ENCODE data around the gene NUDT4. TPM values are rescaled to one million over a fixed set of nuclear protein-coding genes. Genes with fewer than 3 reads are reported as not detected.
A peak's percentile ranks its signal among the peaks of the same experiment; 100 is the strongest.
"Not testable (repeated sequence)": the region's sequence is repeated elsewhere in the genome, so short reads cannot be mapped to it uniquely, and the experiment has no call there.

NUDT4 gene
- total RNA-seq, 1 experiment from 2014 or later: 24.6 TPM

GRCh38 chr12:93399183-93399863 is 21.6 kb downstream of the NUDT4 start:
- not testable (repeated sequence) for DNase-seq (ENCODE audit: low spot score)

GRCh38 chr12:93402333-93403311 is 24.9 kb downstream of the NUDT4 start:
- DNase-seq (ENCODE audit: low spot score): no peak

DNA sequence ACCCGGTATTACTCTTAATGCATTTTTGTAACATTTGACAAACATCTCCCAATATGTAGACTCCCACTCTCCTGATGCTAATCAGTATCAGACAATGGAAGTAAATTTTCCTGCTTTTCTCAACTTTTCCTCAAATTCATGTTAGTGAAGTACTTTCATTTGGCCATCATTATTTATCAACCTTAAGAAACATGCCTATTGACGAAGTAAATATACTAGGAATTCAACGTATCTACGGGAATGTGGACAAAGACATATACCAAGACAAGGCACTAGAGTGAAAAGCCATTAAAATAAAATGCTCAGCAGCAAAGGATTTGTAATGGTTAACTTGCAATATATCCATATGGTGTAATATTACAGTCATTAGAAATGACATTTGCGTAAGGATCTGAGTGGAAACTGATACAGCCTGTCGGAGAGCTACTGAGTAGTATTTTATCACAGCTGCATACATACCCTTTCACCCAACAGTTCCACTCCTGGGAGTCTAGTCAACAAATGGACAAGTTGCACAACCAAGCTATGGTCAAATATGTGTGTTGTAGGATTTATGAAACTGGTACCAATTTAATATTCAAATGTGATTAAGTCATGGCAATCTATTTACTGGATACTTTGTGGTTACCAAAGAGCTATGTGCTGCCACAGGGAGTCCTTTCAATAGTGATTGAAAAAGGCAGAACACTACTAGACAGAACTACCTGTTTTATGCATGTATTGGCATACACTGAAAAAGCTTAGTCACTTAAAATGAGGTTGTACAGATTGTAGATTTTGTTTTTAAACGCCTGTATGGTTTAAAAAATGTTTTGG is 26.5 kb downstream of the NUDT4 start:
- DNase-seq (ENCODE audit: low spot score): no peak

- no peak for DNase-seq (ENCODE audit: low spot score)
Measured at GRCh38 chr12:93404961-93405849, 27.5 kb downstream of the NUDT4 start.

DNA sequence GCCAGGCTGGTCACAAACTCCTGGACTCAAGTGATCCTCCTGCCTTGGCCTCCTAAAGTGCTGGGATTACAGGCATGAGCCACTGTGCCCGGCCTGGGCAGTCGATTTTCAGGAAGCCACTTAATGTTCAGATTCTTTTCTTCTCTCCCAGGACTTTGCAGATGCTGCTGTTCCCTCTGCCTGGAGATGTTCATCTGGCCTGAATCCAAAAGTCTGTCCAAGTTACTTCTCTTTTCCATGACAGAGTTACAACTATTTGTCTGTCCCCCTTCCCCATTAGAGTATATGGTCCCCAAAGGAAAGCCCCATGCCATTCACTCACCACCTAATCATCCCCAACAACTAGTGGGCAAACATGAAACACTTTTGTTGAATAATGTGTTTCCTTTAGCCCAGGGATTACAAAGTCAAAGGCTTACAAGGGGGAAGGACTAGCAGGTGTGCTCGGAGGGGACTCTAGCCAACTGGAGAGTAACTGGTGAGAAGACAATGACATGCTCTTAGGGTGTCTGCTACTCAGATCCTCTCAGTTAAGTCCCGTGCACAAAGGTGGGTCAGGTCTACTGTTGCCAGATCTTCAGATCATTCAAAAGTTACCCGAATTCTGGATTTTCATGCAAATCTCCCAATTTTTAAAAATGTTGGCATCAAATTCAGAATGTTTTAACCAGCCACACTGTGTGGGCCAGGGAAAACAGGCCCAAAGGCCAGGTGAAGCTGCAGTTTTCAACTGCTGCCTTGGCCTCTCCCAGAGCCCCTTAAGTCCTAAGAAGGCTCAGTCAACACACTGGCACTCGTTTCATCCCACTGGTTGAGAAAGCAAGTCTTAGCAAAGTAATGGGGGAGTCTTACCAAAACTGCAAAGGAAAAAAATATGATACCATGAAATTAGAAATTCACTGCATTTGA is 29.6 kb downstream of the NUDT4 start:
- no peak for DNase-seq (ENCODE audit: low spot score)

DNA sequence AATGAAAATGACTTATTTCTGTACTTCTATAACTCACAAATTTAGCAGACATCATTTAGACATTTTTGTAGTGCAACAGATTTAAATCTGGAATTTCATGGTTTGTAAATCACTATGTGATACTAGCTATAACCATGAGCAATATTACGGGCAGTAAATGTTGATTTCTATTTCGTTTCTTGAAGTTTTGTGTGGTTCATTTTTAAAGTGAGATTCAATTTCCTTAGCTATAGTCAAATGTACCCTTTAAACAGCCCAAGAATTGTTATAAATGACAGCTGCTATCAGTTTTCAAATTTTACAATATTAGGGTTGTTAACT is 30.2 kb downstream of the NUDT4 start:
- no peak for DNase-seq (ENCODE audit: low spot score)

DNA sequence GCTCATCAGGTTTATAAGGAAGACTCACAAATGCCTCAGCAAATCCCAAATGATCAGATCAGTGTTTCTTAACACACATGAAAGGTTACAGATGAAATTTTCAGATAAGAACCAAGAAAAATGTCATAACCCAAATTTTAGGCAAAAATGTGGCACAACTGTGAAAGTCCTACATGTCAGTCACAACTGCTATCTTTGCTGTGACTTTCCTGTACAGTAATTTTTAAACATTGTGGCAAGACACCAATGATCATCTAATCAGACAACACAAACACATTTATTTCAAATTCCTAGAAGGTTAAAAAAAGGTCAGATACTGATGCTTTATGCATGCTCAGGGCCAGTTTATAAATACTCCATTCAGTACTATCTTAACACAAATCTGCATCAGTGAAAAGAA is 31.1 kb downstream of the NUDT4 start:
- DNase-seq (ENCODE audit: low spot score): no peak

DNA sequence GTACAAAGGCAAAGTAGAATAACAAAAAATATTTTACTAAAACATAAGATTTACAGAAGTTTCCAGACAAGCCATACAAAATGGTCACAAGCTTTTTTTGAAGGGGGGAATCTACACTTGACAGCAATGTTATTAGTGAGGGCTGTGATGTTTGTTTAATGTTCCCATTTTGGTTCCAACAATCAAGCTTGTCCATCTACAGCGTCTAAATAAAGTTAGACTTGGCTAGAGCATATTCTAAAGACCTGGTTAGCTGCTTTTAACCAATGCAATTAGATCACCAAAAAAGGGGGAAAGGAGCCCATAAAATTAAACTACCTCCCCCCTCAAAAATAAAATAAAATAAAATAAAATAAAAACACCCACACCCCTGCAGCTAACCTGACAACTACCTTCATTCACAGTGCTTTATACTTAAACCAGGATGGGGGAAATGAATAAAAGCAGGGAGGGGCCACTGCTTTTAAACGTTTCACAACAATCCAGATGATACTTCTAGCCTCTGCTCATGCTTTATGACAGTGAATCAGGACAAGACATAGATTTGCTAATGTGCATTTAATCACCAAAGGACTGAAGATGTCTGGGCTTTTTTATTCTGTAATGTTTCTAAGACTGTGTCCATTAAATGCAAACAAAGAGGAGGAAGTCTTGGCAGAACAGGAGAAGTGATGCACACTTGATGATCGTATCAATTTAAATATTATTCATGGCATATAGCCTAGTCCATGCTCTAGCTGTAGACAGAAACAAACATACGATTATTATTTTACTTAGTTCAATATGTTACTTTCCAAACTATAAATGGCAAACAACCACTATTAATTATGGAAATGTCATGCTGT is 31.8 kb downstream of the NUDT4 start:
- DNase-seq (ENCODE audit: low spot score): not testable (repeated sequence)

DNA sequence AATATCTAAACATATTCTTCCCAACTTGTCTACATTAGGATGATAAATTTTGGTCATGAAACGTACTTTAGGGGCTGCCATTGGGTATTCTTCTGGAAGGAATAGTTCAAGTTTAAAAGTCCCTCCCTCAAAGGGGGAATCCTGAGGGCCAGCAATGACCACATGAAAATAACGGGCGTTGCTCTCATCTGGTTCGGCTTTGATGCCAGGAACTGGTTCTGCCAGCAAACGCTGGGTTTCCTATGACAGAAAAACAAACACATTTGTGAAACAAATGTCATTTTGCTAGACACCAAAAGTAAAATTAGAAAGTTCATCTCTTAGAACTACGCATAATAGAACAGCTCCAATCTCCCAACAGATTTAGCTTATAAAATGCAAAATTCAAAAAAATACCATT is 33.3 kb downstream of the NUDT4 start:
- DNase-seq (ENCODE audit: low spot score): not testable (repeated sequence)

DNA sequence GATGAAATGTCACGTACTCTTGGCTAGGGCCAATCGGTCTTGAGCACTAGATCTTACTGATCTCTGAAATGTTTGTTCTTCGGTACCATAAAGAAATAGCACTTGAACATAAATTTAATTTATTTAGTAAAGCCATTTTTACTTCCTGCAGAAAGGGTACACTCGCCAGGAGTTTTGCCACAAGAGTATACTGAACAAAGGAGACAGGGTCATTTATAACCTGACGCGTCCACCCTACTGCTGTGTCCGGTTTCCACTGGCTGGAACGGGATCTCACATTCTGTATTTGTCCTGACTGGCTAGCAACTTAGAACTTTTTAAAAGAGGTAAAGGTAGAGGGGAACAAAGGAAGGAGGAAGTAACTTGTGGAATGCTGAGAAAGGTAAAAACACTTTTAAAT is 34.7 kb downstream of the NUDT4 start:
- DNase-seq (ENCODE audit: low spot score): not testable (repeated sequence)

GRCh38 chr12:93413064-93413463 is 35.3 kb downstream of the NUDT4 start:
- no peak for DNase-seq (ENCODE audit: low spot score)

DNA sequence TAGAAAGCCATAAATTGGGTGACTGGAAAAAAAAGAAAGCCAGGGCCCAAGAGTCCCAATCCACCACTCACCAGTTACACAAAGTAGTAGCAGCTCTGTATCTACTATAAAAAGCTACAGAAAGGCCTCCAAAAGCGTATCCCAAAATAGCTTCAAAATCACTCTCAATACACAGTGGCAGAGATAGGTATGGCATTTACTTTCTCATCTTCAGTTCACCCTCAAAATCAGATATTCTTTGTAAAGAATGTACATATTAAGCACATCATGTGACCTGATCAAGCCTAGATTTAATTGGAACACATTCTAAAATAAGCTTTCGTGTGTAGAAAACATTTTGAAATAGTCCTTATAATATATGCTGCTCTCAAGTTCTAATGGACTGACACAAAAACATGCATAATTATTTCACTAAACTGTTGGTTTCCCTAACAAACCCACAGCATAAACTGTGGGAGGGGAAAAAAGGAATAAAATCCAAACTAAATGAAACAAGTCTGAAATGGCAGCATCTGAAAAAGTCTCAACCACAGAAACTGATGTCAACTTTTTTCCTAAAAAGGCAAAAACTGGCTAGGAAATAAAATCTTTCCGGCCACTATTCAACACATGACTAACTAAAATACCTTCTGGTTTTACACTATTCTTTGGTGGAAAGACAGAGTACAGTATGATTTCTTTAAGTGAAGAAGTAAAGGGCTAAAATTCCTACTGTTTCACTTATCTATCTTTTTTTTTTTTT is 38.2 kb downstream of the NUDT4 start:
- peak; percentile 13 for DNase-seq (ENCODE audit: low spot score)

GRCh38 chr12:93417967-93418480 is 40.3 kb downstream of the NUDT4 start:
- no peak for DNase-seq (ENCODE audit: low spot score)

GRCh38 chr12:93419388-93420034 is 41.8 kb downstream of the NUDT4 start:
- DNase-seq (ENCODE audit: low spot score): peak; percentile 44

DNA sequence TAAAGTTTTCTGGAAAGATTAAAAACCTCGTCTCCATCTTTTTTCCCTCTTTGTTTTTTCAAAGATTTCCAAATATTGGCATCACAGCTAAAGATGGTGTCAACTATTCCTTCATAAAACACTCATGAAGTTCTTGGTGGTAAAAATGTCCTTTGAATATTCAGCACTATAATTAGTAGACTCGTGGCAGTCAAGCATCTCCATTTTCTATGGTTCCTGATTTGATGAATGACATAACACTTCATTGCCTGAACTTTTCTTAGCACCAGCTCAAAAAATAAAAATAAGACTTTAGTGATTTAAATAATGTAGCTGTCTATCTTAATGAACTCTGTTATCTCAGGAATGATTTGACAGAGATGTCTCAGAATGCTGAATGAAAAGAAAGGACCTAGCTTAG is 44.3 kb downstream of the NUDT4 start:
- DNase-seq (ENCODE audit: low spot score): no peak

DNA sequence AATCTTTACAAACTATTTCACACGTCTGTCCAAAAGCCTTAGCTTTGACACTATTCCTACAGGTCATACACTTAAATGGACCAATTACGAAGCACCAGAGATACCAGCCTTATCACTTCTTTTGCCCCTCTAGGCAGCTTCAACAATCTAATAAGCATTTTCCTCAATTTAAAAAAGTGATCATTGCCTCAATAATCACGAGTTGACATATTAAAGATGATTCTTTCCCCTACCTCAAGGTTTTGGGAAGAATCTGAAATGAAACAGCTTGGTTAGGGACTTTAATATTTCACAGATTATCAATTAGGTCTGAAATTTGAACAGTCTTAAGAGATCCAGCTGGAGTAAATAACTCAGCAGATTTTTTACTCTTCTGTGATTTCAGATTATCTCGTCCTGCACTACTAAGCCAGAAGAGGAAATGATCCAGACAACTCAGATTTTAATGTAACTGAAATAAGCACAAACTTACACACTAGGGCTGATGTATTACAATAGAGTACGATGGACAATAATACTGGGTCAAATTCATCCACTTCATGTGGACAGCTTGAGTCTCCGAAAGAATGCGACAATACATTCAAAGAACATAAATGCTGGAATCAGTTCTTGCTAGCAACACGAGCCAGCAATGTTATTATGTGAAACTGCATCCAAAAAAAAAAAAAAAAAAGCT is 48.1 kb downstream of the NUDT4 start:
- DNase-seq (ENCODE audit: low spot score): no peak

GRCh38 chr12:93426412-93426805 is 48.7 kb downstream of the NUDT4 start:
- no peak for DNase-seq (ENCODE audit: low spot score)
